Upper lobe of right lung (tissue), 1 donor: ENCODE measurements around the gene ITGA2B. TPM values are rescaled to one million over a fixed set of nuclear protein-coding genes. Genes with fewer than 3 reads are reported as not detected.

ENCODE experiments used
- ATAC-seq: fragments of 200-7000 bp; cut with Tn5 transposase; one replicate; pipeline ENCODE4 v1.9.1; 2020; ENCODE audit warnings: mild to moderate bottlenecking, moderate library complexity
- DNase-seq: peaks from one replicate; pipeline ENCODE4 v3.0.0-alpha.2; 2020
- H3K27ac ChIP-seq: fragments of 200-600 bp; one replicate; pipeline ENCODE4 v1.8.0; 2022
- H3K27me3 ChIP-seq: fragments of 200-600 bp; one replicate; pipeline ENCODE4 v1.8.0; 2022; ENCODE audit warnings: mild to moderate bottlenecking
- H3K36me3 ChIP-seq: fragments of 200-600 bp; one replicate; pipeline ENCODE4 v1.8.0; 2022
- H3K4me1 ChIP-seq: fragments of 200-600 bp; one replicate; pipeline ENCODE4 v1.8.0; 2022
- H3K4me3 ChIP-seq: fragments of 200-600 bp; one replicate; pipeline ENCODE4 v1.8.0; 2022; ENCODE audit warnings: mild to moderate bottlenecking
- H3K9me3 ChIP-seq: fragments of 200-600 bp; one replicate; pipeline ENCODE4 v1.8.0; 2022
- CTCF ChIP-seq: fragments of 200-600 bp; IDR thresholded peaks from one replicate; pipeline ENCODE4 v1.8.0; 2022; ENCODE audit warnings: antibody characterized with exemption
- intact Hi-C: fragments of 100-400 bp; cut with DNase I; formaldehyde crosslinking; loops from one replicate; pipeline ENCODE4 v1.11.0; 2022
- total RNA-seq: library from RNA; stranded (reverse); fragmentation: NEBNext Ultra II Directional; extraction: Animal tissue kit (Norgen Biotek cat#: 25700); gene quantifications from one replicate; pipeline ENCODE4 v1.2.1, GENCODE V29; 2021
- donor health status: DM: no; HTN: yes; CAD: no; lungs with severe emphysema.

Gene ITGA2B
- total RNA-seq, 1 donor from 2014 or later: 4.6 TPM

- no peak for ATAC-seq
- H3K36me3 ChIP-seq: peaks cover 57% of the 10 kb centered on the region
- H3K9me3 ChIP-seq: no peaks in the 10 kb centered on the region
- H3K27ac ChIP-seq: no peak overlapping the region
- DNase-seq: no peak
- TF ChIP-seq CTCF: no peak
- H3K27me3 ChIP-seq: no peaks in the 10 kb centered on the region
- H3K4me1 ChIP-seq: no peaks in the 10 kb centered on the region
- intact Hi-C loops: no loop called here
- H3K4me3 ChIP-seq: no peak overlapping the region
These were observed 35.5 kb upstream of the ITGA2B start for GRCh38 chr17:44424828-44425461.

- Histone ChIP-seq H3K4me1 (no peaks in the 10 kb centered on the region), H3K27me3 (no peaks in the 10 kb centered on the region), H3K27ac (no peak overlapping the region), H3K9me3 (no peaks in the 10 kb centered on the region), H3K36me3 (peaks cover 60% of the 10 kb centered on the region), H3K4me3 (no peak overlapping the region)
- ATAC-seq (no peak), DNase-seq (no peak)
- intact Hi-C loops: no loop called here
- no peak for TF ChIP-seq CTCF
These were observed 28.1 kb upstream of the ITGA2B start for GRCh38 chr17:44417553-44417952.

GRCh38 chr17:44416558-44417289, 27.3 kb upstream of the ITGA2B start:
- Histone ChIP-seq H3K27me3 (no peaks in the 10 kb centered on the region), H3K36me3 (peaks cover 54% of the 10 kb centered on the region), H3K4me1 (no peaks in the 10 kb centered on the region), H3K9me3 (no peaks in the 10 kb centered on the region), H3K4me3 (no peak overlapping the region), H3K27ac (no peak overlapping the region)
- DNase-seq (no peak), ATAC-seq (no peak)
- no peak for TF ChIP-seq CTCF
- intact Hi-C loops: no loop called here

GRCh38 chr17:44414394-44415155, 25.1 kb upstream of the ITGA2B start:
- no peak overlapping the region for H3K4me3 ChIP-seq
- no peak for DNase-seq
- intact Hi-C loops: no loop called here
- H3K27ac ChIP-seq: no peak overlapping the region
- no peaks in the 10 kb centered on the region for H3K9me3 ChIP-seq
- no peaks in the 10 kb centered on the region for H3K27me3 ChIP-seq
- no peak for TF ChIP-seq CTCF
- peaks cover 41% of the 10 kb centered on the region for H3K36me3 ChIP-seq
- no peaks in the 10 kb centered on the region for H3K4me1 ChIP-seq
- no peak for ATAC-seq

- DNase-seq: no peak
- Histone ChIP-seq H3K4me3 (no peak overlapping the region), H3K27me3 (no peaks in the 10 kb centered on the region), H3K36me3 (peaks cover 17% of the 10 kb centered on the region), H3K27ac (no peak overlapping the region), H3K4me1 (no peaks in the 10 kb centered on the region), H3K9me3 (no peaks in the 10 kb centered on the region)
- TF ChIP-seq CTCF: no peak
- intact Hi-C loops: no loop called here
- ATAC-seq: no peak
These were observed 20.0 kb upstream of the ITGA2B start for GRCh38 chr17:44409309-44410028.
